Nephron progenitor cell (in vitro differentiated cells): ENCODE data around the gene CD300LD.
"Not testable (repeated sequence)": the region's sequence is repeated elsewhere in the genome, so short reads cannot be mapped to it uniquely, and the experiment has no call there.

Experiments used
- DNase-seq: peaks from one replicate; pipeline ENCODE4 v3.0.0; 2021
- H3K27ac Mint-ChIP-seq: 2 replicates; pipeline ENCODE4 v1.8.0; 2021; ENCODE audit warnings: mild to moderate bottlenecking, moderate library complexity, mixed read lengths
- H3K27me3 Mint-ChIP-seq: 2 replicates; pipeline ENCODE4 v1.8.0; 2021; ENCODE audit warnings: mild to moderate bottlenecking, low read depth, mixed read lengths; ENCODE audit not compliant: poor library complexity
- H3K36me3 Mint-ChIP-seq: 2 replicates; pipeline ENCODE4 v1.8.0; 2021; ENCODE audit warnings: low read depth, mixed read lengths
- H3K4me1 Mint-ChIP-seq: 2 replicates; pipeline ENCODE4 v1.8.0; 2021; ENCODE audit warnings: mixed read lengths
- H3K4me3 Mint-ChIP-seq: 2 replicates; pipeline ENCODE4 v1.8.0; 2021; ENCODE audit warnings: mild to moderate bottlenecking, moderate library complexity, mixed read lengths
- H3K9me3 Mint-ChIP-seq: 2 replicates; pipeline ENCODE4 v1.8.0; 2021; ENCODE audit warnings: mild to moderate bottlenecking, moderate library complexity, mixed read lengths
- TF ChIP-seq, protein P1 (sequence below): fragments of 200-600 bp; sonication (generic); IDR thresholded peaks from 2 replicates; pipeline ENCODE4 v1.5.0; 2021; ENCODE audit warnings: antibody characterized with exemption

Gene CD300LD

DNA sequence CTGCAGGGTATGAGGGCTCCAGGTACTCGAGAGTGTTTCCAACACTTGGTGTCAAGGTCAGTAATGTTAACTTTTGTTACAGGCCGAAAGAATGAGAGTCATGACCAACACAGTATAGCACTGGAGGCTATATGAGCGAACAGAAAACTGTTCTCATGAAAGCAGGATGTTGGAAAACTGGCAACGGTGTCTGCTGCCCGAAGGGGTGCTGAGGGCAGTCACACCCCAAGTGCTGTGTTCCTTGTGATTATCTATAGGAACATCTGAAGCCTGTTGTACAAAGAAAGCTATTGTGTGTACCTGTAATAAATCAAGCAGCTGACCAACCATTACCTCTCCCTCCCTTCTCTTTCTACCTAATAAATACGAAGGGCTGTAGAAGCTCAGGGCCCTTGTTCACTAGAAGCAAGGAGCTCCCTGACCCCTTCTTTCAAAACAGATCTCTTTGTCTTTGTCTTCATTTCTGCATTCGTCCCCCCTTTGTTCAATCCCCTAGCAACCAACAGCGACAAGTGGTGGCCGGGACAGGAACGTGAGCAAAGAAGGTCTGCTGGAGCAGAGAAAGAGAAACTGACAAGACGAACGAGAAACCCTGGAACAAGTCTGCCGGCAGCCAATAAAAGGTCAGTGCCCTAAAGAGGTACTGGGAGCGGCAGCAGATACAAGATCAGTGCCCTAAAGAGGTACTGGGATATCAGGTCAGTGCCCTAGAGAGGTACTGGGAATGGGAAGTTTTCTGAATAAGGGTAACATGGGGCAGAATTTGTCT lies 7.6 kb downstream of the CD300LD start:
- Mint-ChIP-seq H3K36me3 (no peaks in the 10 kb centered on the region), H3K9me3 (peaks cover 12% of the 10 kb centered on the region), H3K27ac (no peak overlapping the region), H3K27me3 (peaks cover 20% of the 10 kb centered on the region), H3K4me3 (no peak overlapping the region), H3K4me1 (no peaks in the 10 kb centered on the region)
- no peak for DNase-seq
- TF ChIP-seq, protein P1, sequence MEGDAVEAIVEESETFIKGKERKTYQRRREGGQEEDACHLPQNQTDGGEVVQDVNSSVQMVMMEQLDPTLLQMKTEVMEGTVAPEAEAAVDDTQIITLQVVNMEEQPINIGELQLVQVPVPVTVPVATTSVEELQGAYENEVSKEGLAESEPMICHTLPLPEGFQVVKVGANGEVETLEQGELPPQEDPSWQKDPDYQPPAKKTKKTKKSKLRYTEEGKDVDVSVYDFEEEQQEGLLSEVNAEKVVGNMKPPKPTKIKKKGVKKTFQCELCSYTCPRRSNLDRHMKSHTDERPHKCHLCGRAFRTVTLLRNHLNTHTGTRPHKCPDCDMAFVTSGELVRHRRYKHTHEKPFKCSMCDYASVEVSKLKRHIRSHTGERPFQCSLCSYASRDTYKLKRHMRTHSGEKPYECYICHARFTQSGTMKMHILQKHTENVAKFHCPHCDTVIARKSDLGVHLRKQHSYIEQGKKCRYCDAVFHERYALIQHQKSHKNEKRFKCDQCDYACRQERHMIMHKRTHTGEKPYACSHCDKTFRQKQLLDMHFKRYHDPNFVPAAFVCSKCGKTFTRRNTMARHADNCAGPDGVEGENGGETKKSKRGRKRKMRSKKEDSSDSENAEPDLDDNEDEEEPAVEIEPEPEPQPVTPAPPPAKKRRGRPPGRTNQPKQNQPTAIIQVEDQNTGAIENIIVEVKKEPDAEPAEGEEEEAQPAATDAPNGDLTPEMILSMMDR = no peak

DNA sequence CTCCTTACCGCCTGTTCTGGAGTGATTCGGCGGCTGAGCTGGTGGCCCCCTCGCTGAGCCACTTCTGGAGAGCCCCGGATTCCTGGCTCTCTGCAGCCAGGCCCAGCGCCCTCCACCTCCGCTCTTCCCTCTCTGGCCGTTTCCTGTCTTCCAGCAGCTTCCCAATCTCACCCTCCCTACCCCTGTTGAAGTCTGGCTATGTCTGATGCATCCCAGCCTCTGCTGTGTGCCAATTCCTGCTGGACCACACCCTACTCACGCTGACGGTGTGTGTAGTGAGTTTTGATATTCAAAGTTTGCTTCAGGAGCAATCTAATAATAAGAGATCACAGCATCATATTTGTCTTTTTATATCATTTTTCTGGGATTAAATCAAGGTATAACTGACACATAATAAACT lies 9.4 kb downstream of the CD300LD start:
- Mint-ChIP-seq H3K9me3 (peaks cover 12% of the 10 kb centered on the region), H3K36me3 (no peaks in the 10 kb centered on the region), H3K27me3 (peaks cover 24% of the 10 kb centered on the region), H3K4me3 (no peak overlapping the region), H3K4me1 (no peaks in the 10 kb centered on the region), H3K27ac (no peak overlapping the region)
- DNase-seq = no peak
- TF ChIP-seq, protein P1 = no peak

DNA sequence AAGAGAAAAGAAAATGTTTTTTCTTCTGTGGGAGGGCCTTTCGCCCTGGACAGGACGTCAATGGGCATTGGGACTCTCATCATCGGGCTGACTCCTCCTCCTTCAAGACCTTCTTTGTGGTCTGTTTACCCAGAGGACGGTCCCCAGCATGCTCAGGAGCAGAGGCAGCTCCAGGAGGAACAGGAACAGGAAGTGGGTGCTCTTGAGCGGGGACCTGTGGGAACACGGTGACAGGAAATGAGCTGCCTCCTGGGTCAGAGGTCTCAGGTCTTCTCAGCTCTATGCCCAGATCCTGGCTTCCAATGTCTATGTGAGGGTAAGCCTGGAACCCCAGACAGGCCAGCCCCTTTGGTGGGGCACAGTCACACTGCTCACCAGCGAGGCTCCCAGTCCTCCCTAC lies 12.2 kb downstream of the CD300LD start:
- no peak for DNase-seq
- H3K27ac Mint-ChIP-seq = no peak overlapping the region
- no peaks in the 10 kb centered on the region for H3K36me3 Mint-ChIP-seq
- no peaks in the 10 kb centered on the region for H3K4me1 Mint-ChIP-seq
- H3K4me3 Mint-ChIP-seq = no peak overlapping the region
- TF ChIP-seq, protein P1 = no peak
- H3K9me3 Mint-ChIP-seq = peaks cover 9% of the 10 kb centered on the region
- peaks cover 31% of the 10 kb centered on the region for H3K27me3 Mint-ChIP-seq

DNA sequence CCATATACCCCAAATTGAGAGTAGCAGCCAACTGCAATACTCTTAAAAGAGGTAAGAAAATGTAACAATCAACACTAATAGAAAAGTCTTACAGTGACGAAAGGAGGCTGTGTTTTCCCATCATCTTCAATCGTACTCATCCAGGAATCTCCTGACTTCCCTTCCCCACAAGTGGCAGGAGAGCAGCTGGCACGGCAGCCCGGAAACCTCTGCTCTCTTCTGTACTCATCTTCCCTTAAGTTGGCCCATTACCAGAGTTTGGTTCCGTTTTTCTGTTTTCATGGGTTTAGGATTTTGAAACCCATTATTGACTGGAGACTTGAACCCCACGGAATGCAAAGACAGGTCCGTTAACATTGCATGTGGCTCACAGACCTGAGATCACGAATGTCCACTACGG lies 13.1 kb downstream of the CD300LD start:
- TF ChIP-seq, protein P1 = no peak
- Mint-ChIP-seq H3K27me3 (peaks cover 33% of the 10 kb centered on the region), H3K4me1 (no peaks in the 10 kb centered on the region), H3K27ac (no peak overlapping the region), H3K36me3 (no peaks in the 10 kb centered on the region), H3K4me3 (no peak overlapping the region), H3K9me3 (peaks cover under 1% of the 10 kb centered on the region)
- no peak for DNase-seq

DNA sequence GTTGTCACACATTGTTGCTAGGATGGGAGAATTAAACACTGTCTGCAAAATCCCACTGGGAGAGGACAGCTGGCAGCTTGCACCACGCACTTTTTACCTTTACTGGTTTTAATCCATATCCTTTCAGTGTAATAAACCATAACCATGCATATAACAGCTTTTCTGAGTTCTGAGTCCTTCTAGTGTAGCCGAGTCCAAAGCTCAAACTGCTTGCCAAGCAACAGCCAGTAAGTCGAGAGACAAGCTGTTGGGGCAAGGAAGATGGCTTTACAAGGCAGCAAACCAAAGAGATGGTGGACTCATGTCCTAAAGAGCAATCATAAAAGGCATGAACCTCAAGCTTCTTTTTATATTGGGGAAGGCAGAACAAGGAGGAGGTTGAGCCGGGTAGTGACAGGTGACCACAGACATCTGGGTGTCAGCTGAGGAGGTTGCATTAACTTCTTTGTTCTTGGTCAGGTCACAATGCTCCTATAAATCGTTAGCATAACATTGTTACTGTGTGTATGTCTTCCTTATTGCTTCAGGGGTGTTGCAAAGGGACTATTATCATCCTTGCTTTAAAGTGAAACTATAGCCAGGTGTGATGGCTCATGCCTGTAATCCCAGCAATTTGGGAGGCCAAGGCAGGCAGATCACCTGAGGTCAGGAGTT lies 17.5 kb downstream of the CD300LD start:
- peaks cover 59% of the 10 kb centered on the region for H3K27me3 Mint-ChIP-seq
- H3K4me1 Mint-ChIP-seq = no peaks in the 10 kb centered on the region
- no peak for DNase-seq
- H3K27ac Mint-ChIP-seq = no peak overlapping the region
- TF ChIP-seq, protein P1 = no peak
- no peak overlapping the region for H3K4me3 Mint-ChIP-seq
- no peaks in the 10 kb centered on the region for H3K9me3 Mint-ChIP-seq
- H3K36me3 Mint-ChIP-seq = no peaks in the 10 kb centered on the region

DNA sequence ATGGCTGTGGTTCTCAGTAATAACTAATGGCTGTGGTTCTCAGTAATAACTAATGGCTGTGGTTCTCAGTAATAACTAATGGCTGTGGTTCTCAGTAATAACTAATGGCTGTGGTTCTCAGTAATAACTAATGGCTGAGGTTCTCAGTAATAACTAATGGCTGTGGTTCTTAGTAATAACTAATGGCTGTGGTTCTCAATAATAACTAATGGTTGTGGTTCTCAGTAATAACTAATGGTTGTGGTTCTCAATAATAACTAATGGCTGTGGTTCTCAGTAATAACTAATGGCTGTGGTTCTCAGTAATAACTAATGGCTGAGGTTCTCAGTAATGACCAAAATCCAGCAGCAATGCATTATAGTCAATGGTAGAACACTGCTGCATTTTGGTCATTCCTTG lies 18.4 kb downstream of the CD300LD start:
- peaks cover 55% of the 10 kb centered on the region for H3K27me3 Mint-ChIP-seq
- not testable (repeated sequence) for H3K9me3 Mint-ChIP-seq, H3K4me1 Mint-ChIP-seq, H3K27ac Mint-ChIP-seq, H3K4me3 Mint-ChIP-seq, H3K36me3 Mint-ChIP-seq, DNase-seq
